Pancreas (tissue), 10 donors: ENCODE results near the gene MED13. TPM values are rescaled to one million over a fixed set of nuclear protein-coding genes. Genes with fewer than 3 reads are reported as not detected.

Experiments
- ATAC-seq, 4 donors: fragments of 200-7000 bp; cut with Tn5 transposase; one replicate each; pipeline versions ENCODE4 v1.8.0 to v1.9.1; 2020; ENCODE audit warnings: mild to moderate bottlenecking in 4 of 4, moderate library complexity in 4 of 4
- DNase-seq, 6 donors: peaks; one replicate each; pipeline ENCODE4 v3.0.0-alpha.2; 2020
- FAIRE-seq: peaks from 2 replicates; lab custom pipeline; 2012; peaks lifted over from hg19 to GRCh38; lab: Jason Lieb, UNC
- H3K27ac ChIP-seq, 4 donors: fragments of 200-600 bp; sonication (generic); 1 replicate in 3 of 4; 2 replicates in 1 of 4; pipeline versions ENCODE4 v1.5.0 to v1.8.0; 2020
- H3K27me3 ChIP-seq, 4 donors: fragments of 200-600 bp; one replicate each; pipeline ENCODE4 v1.8.0; 2021
- H3K36me3 ChIP-seq, 3 donors: fragments of 200-600 bp; sonication (generic) in 1 of 3; one replicate each; pipeline versions ENCODE4 v1.5.0 to v1.8.0; 2020 to 2021
- H3K4me1 ChIP-seq, 3 donors: fragments of 200-600 bp; one replicate each; pipeline ENCODE4 v1.8.0; 2021
- H3K4me3 ChIP-seq, 4 donors: fragments of 200-600 bp; sonication (generic) in 2 of 4; one replicate each; pipeline versions ENCODE4 v1.5.0 to v1.8.0; 2020 to 2021
- H3K9me3 ChIP-seq, 4 donors: fragments of 200-600 bp; one replicate each; pipeline ENCODE4 v1.8.0; 2021
- WGBS, 2 donors: extraction: QIAGEN DNeasy Blood & Tissue Kit; methylation state at CpG; one replicate each; pipeline ENCODE4 v1.1.7; 2013; 5-methylcytosine and 5-hydroxymethylcytosine counted together
- intact Hi-C, 3 donors: fragments of 100-400 bp; cut with DNase I; formaldehyde crosslinking; loops; one replicate each; pipeline versions ENCODE4 v1.11.1 to v1.14.2; 2022
- polyA plus RNA-seq, 2 donors: library from polyadenylated mRNA; stranded (reverse); fragments of 200-250 nt; gene quantifications; one replicate each; pipeline ENCODE4 v1.2.3, GENCODE V29; 2013
- total RNA-seq, 6 donors: library from RNA; stranded (reverse); fragmentation: NEBNext Ultra II Directional in 4 of 6; extraction: Animal tissue kit (Norgen Biotek cat#: 25700) in 4 of 6; gene quantifications; one replicate each; pipeline versions ENCODE4 v1.2.1 to v1.2.4, GENCODE V29; 2021 to 2023
- TF ChIP-seq, protein P1 (sequence below), 4 donors: fragments of 200-600 bp; sonication (generic) in 3 of 4; IDR thresholded peaks; one replicate each; pipeline versions ENCODE4 v1.5.0 to v1.8.0; 2021; ENCODE audit warnings: antibody characterized with exemption in 4 of 4
- donor health status: healthy with polysubstance abuse.
- donor health status: DM: no; HTN: no; CAD: no; lungs with moderate emphysema.
- donor health status: DM: no; HTN: no; CAD: no.
- donor health status: control.
- donor health status: control.
- donor health status: Bipolar disorder and iron deficiency.
- donor health status: DM: yes; HTN: yes; CAD: no.
- donor health status: DM: no; HTN: no; CAD: no.
- donor health status: DM: no; HTN: no; CAD: no.
- donor health status: DM: yes; HTN: yes; CAD: no.

MED13 gene
- total and polyA plus RNA-seq, 8 donors: 5.0 to 39.8 (median 27.6) TPM

DNA sequence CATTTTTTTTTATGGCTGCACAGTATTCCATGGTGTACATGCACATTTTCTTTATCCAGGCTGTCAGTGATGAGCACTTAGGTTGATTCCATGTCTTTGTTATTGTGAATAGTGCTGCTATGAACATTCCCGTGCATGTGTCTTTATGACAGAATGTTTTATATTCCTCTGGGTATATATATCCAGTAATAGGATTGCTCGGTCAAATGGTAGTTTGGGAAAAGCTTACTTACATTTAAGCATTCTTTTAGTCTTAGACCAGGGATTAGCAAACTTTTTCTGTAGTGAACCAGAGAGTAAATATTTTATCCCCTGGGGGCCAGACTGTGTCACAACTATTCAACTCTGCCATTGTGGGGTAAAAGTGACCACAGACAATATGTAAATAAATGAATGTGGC is 40.2 kb downstream of the MED13 start:
- Histone ChIP-seq H3K9me3 (no peaks in the 10 kb centered on the region), H3K4me1 (peaks cover 0 to 4% (median 0%) of the 10 kb centered on the region in 3 donors), H3K27ac (no peak overlapping the region), H3K27me3 (no peaks in the 10 kb centered on the region), H3K4me3 (no peak overlapping the region), H3K36me3 (peaks cover 0 to 65% (median 18%) of the 10 kb centered on the region in 3 donors)
- TF ChIP-seq, protein P1, sequence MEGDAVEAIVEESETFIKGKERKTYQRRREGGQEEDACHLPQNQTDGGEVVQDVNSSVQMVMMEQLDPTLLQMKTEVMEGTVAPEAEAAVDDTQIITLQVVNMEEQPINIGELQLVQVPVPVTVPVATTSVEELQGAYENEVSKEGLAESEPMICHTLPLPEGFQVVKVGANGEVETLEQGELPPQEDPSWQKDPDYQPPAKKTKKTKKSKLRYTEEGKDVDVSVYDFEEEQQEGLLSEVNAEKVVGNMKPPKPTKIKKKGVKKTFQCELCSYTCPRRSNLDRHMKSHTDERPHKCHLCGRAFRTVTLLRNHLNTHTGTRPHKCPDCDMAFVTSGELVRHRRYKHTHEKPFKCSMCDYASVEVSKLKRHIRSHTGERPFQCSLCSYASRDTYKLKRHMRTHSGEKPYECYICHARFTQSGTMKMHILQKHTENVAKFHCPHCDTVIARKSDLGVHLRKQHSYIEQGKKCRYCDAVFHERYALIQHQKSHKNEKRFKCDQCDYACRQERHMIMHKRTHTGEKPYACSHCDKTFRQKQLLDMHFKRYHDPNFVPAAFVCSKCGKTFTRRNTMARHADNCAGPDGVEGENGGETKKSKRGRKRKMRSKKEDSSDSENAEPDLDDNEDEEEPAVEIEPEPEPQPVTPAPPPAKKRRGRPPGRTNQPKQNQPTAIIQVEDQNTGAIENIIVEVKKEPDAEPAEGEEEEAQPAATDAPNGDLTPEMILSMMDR (IDR thresholded peaks at IDR 0.05): no peak
- intact Hi-C loops: no loop called here
- 85 to 91% methylated on average over 2 of the region's 2 CpGs for WGBS, 2 donors
- no peak for ATAC-seq
- FAIRE-seq: no peak
- DNase-seq: no peak

DNA sequence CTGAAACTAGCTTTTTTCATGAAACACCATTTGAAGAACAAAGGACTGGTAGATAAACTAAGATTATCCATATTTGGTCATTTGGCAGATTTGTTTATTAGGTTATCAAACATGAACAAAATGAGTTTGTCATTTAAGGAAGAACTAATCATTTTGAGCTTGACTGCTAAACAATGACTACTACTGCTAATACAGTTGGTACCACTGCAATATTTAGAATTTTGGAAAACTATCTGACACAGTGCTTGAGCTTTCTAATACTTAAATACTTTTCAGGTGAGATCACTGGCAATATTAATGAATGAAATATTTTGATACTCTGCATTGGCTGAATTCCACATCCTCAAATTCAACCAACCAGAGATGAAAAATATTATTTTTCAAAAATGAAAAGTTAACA is 47.2 kb downstream of the MED13 start:
- TF ChIP-seq, protein P1 (IDR thresholded peaks at IDR 0.05): no peak
- ATAC-seq (no peak), DNase-seq (no peak), FAIRE-seq (no peak)
- Histone ChIP-seq H3K9me3 (no peaks in the 10 kb centered on the region), H3K27me3 (no peaks in the 10 kb centered on the region), H3K4me3 (no peak overlapping the region), H3K27ac (no peak overlapping the region), H3K4me1 (peaks cover 0 to 4% (median 0%) of the 10 kb centered on the region in 3 donors), H3K36me3 (peaks cover 0 to 10% (median 7%) of the 10 kb centered on the region in 3 donors)
- intact Hi-C loops: no loop called here

- WGBS, 2 donors: 95 to 97% methylated on average over 1 of the region's 1 CpG
- TF ChIP-seq, protein P1 (IDR thresholded peaks at IDR 0.05): no peak
- Histone ChIP-seq H3K36me3 (peaks cover 0 to 7% (median 5%) of the 10 kb centered on the region in 3 donors), H3K27me3 (no peaks in the 10 kb centered on the region), H3K4me3 (no peak overlapping the region), H3K4me1 (peaks cover 0 to 4% (median 0%) of the 10 kb centered on the region in 3 donors), H3K27ac (no peak overlapping the region), H3K9me3 (no peaks in the 10 kb centered on the region)
- FAIRE-seq: no peak
- intact Hi-C loops: no loop called here
- DNase-seq: no peak
- no peak for ATAC-seq
Observed at GRCh38 chr17:62017496-62017895, 47.6 kb downstream of the MED13 start.

GRCh38 chr17:62014526-62014925 is 50.6 kb downstream of the MED13 start:
- DNase-seq: no peak
- FAIRE-seq: no peak
- H3K27me3 ChIP-seq: no peaks in the 10 kb centered on the region
- H3K4me3 ChIP-seq: no peak overlapping the region
- peaks cover 0 to 4% (median 0%) of the 10 kb centered on the region in 3 donors for H3K4me1 ChIP-seq
- TF ChIP-seq, protein P1 (IDR thresholded peaks at IDR 0.05): no peak
- 91 to 100% methylated on average over 1 of the region's 1 CpG for WGBS, 2 donors
- no peak for ATAC-seq
- H3K27ac ChIP-seq: no peak overlapping the region
- H3K36me3 ChIP-seq: peaks cover 0 to under 1% (median 0%) of the 10 kb centered on the region in 3 donors
- H3K9me3 ChIP-seq: no peaks in the 10 kb centered on the region
- intact Hi-C loops: no loop called here

GRCh38 chr17:62009220-62009619 is 55.9 kb downstream of the MED13 start:
- Histone ChIP-seq H3K9me3 (no peaks in the 10 kb centered on the region), H3K4me3 (no peak overlapping the region), H3K27ac (no peak overlapping the region), H3K36me3 (peaks cover 0 to 7% (median 3%) of the 10 kb centered on the region in 3 donors), H3K27me3 (no peaks in the 10 kb centered on the region), H3K4me1 (no peaks in the 10 kb centered on the region)
- ATAC-seq (no peak), DNase-seq (no peak), FAIRE-seq (no peak)
- intact Hi-C loops: no loop called here
- WGBS, 2 donors: 82 to 83% methylated on average over 1 of the region's 1 CpG
- TF ChIP-seq, protein P1 (IDR thresholded peaks at IDR 0.05): no peak
